GM18858 (cell line): Measurements from ENCODE around the gene ENTREP3.
"Not testable (repeated sequence)": the region's sequence is repeated elsewhere in the genome, so short reads cannot be mapped to it uniquely, and the experiment has no call there.

ENCODE experiments used
- ATAC-seq: cut with Tn5 transposase; IDR thresholded peaks from one replicate; pipeline ENCODE4 v1.9.1; 2021; ENCODE audit not compliant: unreplicated experiment

ENTREP3 gene

DNA sequence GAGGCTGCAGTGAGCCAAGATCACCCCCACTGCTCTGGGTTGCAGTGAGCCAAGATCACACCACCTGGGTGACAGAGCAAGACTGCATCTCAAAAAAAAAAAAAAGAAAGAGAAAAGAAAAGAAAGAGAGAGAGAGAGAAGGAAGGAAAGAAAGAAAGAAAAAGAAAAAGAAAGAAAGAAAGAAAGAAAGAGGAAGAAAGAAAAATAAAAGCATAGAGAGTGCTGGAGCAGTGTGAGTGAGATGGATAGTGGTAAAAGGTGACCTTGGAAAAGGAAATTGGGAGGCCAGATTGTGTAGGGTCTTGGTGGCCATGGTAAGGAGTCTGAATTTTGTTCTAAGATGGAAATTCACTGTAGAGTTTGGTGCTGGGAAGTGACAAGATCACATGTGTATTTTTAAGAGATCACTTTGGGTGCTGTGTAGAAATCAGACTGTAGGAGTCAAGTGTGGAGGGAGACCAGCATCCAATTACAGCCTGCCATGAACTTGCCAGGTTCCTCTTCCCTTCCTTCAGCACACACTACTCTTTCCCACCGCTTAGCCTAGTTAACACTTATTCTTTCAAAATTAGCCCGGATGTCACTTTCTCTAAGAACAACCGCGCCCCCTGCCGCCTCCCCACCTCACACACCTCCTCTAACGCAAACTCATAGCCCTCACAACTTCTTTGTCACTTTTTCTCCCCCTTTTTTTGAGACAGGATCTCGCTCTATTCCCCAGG, 28.9 kb downstream of the ENTREP3 start:
- ATAC-seq = no peak

DNA sequence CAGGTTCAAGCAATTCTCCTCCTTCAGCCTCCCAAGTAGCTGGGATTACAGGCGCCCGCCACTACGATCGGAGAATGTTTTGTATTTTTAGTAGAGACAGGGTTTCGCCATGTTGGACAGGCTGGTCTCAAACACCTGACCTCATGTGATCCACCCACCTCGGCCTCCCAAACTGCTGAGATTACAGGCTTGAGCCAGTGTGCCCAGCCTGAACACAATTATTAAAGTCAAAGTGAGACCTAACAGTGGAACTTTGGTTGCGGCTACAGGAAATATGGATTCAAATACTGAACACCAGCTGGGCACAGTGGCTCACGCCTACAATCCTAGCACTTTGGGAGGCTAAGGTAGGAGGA, 29.9 kb downstream of the ENTREP3 start:
- not testable (repeated sequence) for ATAC-seq

DNA sequence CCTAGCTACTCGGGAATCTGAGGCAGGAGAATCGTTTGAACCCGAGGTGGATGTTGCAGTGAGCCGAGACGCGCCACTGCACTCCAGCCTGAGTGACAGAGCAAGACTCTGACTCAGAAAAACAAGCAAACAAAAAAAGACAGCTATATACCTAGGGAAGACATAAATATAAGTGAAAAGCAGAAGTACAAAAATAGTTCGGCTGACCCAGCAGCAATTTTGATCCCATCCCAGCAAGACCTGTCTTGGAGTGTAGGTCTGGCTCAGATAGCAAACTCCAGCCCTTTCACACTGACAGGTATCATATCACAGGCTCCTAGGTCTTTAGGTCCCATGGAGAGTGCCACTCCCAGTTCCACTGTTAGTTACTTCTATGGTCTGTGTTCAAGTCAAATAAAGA, 32.2 kb downstream of the ENTREP3 start:
- no peak for ATAC-seq

DNA sequence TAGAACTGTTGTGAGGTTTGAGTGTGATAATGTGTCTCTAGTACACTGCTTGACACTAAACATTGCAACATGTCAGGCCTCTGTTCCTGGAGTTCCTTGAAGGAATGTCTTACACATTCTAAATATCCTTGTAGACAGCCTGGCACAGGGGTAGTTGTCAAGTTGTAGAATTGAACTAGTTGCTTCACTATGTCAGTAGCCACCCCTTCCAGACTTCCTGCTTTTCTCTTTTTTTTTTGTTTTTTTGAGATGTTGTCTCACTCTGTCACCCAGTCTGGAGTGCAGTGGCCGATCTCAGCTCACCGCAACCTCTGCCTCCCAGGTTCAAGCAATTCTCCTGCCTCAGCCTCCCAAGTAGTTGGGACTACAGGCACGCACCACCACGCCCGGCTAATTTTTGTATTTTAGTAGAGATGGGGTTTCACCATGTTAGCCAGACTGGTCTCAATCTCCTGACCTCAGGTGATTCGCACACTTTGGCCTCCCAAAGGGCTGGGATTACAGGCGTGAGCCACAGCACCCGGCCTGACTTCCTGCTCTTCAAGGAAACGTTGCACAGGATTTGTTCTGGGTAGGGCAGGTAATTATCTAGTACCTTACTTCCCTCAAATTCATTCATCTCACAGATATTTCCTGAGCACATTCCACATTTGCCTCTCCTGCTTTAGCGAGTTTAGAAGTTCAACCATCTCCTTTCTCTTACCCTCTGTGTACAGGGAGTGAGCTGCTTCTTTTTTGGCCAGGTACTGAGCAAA, 34.9 kb downstream of the ENTREP3 start:
- ATAC-seq = not testable (repeated sequence)

DNA sequence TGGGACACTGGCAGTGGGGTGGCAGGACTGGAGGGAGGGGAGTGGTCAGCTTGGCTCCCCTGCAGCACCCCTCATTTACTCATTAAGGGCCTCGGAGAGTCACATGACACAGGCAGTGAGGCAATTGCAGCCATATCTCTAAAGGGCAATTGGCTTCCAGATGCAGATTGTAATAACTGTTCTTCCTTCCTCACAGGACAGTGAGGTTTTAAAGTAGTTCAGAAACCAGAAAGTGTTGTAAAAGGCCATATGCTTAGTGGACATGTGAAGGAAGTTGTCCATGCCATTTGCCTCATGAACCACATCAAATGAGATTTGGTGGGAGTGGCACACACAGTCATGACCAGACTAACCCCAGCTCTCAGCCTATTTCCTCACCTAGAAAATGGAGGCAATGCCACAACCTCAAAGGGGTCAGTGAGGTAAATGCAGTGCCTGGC, 35.7 kb downstream of the ENTREP3 start:
- no peak for ATAC-seq

DNA sequence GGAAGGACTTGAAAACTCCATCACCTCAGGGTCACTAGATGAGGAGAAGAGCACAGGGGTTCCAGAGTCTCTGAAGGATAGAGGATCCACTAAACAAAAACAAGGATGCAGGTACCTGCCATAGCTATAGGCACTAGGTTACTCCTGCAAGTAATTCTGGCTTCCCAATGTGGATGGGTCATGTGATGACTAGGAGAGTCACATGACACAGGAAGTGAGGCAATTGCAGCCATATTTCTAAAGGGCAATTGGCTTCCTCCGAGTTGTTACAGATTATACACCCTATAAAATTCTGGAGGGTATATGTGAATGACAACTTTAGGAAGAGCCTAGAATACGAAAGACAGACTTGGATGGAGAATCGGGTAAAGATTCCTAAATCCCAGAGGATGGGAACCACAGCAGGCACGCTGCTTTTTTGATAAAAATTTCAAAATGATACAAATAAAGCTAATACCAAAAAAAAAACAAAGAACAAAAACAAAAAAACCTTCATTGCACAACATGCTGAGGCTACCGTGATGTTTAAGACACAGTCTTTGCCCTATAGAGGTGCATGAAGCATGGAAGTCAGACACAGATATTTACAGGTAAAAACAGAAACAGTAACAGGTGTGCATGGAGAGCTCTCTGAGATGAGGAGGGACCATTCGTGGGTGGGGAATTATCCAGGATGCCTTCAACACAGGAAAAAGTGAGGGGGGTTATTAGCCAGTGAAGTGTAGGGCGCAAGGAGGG, 36.3 kb downstream of the ENTREP3 start:
- ATAC-seq = no peak

DNA sequence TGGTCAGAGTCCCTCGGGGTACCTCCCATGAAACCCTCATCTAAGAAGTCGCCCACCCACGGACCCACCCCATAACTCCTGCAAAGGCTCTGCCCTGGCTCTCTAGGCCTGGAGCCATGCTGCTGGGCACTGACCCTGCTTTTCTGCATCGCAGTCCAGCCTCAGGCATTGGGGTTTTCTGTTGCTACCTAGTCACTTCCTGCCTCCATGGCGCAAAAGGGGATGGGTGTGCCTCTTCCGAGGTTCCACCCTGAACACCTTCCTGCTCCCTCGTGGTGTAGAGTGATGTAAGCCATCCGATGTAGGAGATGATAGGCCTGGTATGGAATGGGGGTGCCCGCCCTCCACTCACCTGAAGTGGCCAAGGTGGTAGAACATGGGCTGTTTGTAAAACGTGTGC, 40.6 kb downstream of the ENTREP3 start:
- ATAC-seq = not testable (repeated sequence)

DNA sequence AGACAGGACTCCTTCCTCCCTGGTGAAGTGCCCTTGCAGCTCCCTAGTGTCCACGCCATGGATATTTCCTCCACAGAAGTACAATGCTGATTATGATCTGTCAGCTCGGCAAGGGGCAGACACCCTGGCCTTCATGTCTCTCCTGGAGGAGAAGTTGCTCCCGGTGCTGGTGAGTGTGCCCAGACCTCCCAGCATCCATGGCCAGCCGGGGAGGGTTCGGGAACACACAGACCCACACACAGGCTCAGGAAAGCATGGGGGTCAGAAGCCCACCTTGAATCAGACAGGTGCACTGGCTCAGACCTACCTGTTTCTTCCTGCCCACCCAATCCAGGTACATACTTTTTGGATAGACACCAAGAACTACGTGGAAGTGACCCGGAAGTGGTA, 43.2 kb downstream of the ENTREP3 start:
- ATAC-seq = not testable (repeated sequence)

DNA sequence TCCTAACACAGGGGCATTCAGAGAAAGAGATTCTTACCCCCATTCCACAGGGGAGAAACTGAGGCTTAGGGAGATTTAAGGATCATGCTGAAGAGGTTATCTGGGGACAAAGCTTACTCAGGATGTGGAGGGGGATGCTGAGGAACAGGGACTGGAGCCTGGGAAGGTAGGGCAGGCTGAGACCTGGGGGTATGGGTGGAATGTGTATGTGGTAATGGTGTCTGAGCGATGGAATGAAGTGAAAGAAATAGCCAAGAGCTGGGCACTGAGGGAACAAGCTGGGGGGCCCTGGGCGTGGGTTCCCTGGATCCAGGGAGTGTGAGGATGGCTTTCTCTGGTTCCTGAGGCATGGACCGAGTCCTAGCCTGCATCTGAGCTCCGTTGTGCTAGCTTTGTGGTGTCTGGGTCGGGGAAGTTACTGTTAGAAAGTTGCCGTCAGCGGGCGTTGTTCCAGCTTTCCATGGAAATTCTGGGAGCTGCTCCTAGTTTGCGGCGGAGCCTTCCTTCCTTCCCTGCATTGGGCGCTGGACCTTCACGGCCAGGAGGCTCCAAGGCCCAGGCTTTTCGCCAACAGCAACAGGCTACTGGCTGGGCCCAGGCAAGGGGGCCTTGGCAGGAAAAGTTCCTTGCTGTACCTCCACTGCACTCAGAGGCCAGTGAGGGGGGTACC, 43.8 kb downstream of the ENTREP3 start:
- ATAC-seq = not testable (repeated sequence)

DNA sequence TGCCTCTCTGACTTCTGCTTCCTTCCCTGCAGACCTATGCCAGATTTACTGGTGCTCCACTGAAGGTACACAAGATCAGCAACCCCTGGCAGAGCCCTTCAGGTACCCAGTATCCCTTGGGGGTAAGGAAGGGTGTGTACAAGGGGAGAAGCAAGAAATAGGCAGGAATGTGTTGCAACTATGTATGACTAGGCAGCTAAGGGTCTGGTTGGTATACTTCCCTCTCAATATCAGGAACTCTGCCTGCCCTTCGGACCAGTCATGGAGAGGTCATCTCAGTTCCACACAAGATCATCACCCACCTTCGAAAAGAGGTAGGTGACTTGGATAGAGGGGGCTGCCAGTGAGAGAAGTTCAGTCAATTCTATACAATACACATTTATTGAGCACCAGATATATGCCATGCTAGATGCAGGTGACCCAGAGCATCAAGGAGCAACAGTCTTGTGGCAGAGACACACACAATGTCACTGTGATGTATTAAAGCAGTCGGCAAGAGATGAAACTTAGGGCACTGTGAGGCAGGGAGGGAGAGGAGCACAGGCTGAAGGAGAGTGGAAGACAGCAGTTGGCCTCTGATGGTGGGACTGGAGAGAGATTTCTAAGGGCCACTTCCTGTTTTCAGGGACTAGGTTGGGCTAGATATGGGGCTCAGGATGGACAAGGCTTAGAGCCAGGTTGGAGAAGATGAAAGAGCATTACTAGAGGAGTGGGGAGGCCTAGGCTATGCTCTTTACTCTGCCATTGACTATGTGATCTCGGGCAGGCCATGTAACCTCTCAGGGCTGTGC, 44.8 kb downstream of the ENTREP3 start:
- ATAC-seq = no peak

DNA sequence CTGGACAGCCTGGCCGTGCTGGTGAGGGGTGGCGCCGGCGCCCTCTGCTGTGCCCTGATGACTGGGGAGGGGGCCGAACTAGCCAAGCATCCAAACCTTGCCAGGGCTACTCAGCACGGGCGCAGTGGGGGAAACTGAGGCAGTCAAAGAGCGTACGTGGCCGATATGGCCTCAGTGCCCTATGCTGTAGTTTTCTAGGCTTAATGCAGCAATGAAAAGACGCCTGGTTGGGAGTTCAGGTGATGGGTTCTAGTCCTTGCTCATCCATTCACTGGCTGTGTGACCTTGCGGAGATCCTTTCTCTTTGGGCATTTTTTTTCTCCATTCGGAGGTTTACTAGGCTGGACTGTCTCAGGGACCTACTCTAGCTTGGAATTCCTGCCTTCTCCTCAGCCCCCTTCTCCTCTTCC, 46.0 kb downstream of the ENTREP3 start:
- no peak for ATAC-seq

DNA sequence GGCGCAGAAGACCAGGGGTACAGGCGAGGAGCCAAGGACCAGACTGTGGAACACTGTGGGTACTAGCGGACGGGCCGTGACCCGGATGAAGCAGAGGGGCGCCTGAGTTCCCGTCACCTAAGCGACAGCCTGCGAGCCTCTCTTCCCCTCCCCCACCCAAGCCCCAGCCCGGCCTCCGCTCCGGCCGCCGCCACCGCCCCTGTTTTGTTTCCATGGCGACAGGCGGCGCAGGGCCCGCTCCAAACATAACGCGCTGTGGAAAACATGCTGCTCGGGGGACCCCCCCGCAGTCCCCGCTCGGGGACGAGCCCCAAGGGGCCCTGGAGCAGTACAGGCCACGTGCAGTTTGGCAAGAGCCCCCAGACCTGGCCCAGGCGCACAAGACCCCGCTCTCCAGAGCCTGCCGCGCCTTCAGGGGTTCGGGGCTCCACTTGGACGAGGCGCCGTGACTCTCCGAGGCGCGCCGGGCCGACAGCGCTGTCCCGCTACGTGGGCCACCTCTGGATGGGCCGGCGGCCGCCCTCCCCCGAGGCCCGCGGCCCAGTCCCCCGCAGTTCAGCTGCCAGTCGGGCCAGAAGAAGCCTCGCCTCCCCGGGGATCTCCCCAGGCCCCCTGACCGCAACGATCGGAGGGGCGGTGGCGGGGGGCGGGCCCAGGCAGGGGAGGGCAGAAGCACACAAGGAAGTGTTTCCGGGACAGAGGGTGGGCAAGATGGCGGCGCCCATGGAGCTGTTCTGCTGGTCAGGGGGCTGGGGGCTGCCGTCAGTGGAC, 46.6 kb downstream of the ENTREP3 start, which contains the start of gene MTX1:
Gene MTX1 (plus strand): TSS at position 155 of the 771 bp plus-strand sequence. CDS start 110 bp downstream, at position 265.
- ATAC-seq = no peak

DNA sequence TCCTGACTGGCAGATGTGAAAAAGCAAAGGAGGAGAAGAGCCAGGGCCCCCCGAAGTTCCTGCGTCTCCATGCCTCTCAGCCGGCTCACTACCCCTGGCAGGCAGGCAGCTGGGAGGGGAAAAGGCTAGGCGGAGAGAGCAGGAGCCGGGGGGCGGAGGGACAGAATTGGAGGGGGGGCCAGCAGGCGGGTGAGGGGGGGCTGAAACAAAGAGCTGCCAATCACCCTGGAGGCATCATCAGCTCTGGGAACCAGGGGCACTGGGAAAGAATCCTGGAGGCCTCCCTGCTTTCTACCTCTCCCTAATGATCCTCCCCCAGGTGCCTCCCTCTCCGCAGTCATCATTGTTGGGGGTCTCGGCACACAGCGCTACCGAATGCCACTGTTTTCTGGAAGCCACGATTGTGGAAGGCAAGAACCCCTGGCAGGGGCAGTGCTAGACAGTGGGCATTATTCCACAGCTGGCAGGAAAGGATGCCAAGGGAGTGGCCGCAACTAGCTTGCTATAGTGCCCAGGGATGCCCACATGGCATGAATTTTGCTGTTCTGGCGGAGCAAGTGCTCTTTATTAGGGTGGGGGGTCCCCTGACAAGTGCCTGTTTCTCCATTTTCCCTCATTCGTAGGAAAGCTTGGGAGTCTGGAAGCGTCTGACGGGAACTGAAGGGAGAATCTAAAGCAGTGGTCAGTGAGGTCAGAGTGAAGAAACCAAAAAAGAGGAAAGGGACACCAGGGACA, 47.3 kb downstream of the ENTREP3 start, which contains the start of gene THBS3:
Gene THBS3 (minus strand): TSS at position 92 of the 735 bp plus-strand sequence. CDS start 21 bp downstream, at position 71.
- no peak for ATAC-seq

DNA sequence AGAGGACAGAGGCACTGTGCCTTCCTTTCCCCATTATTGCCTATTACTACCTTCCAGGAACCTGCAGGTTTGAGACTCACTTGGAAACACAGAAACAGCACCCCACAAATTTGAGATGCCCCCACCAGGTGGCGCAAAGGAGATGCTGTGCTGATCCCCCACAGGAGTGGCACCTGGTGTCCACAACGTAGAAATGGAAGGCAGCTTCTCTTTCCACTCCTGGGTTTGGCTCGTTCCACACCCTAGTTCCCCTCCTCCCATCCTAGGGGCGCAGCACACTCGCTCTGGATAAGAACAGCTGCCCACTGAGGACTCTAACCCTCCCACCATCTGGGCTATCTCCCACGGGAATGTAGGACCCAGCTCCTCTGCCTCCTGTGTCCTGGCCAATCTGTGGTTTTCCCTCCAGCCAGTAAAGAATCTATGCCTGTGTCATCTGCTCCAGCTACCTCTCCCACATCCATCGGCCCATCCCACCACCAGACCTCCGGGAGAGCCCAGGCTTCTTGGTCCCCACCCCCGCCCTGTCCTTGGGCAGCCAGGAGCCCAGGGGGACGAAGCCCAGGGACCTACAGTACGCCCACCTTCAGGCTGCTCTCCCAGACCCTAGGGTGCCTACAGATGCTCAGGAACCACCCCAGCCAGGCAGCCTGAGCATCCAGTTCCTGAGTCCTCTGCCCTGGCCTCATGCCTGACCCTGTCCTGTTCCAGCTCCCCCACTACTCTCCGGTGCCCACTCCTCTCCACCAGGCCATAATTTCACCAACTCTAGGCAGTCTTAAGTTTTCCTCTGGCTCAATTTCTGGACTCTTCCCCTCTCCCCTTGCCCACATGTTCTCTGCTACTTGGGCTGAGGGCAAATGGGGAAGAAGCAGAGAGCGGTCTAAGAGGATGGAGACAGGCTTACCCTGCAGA, 48.1 kb downstream of the ENTREP3 start:
- no peak for ATAC-seq

DNA sequence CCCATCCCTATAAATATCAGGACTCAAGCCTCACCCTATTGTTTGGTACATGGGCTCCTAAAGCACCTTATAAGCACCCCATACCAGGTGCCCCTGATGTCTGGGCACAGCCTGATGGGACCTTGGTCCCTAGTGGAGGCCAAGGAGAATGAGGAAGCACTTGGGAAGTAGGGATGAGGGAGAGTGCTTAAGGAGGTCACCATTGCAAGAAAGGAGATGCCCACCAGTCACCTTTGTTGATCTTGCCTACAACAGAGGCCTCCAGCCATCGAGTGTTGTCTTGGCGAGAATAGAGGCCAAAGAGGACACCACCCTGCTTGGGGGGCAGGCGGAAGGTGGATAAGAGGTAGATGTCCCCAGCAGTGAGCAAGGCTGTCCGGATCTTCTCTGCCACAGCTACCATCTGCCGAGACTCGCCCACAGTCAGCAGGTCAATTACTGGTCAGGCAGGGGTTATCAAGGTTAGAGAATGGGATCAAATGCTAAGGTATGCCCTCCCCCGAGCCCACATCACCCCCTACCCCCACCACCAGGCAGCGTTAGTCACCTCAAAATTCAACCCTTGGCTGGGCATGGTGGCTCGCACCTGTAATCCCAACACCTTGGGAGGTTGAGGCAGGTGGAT, 49.2 kb downstream of the ENTREP3 start:
- no peak for ATAC-seq

DNA sequence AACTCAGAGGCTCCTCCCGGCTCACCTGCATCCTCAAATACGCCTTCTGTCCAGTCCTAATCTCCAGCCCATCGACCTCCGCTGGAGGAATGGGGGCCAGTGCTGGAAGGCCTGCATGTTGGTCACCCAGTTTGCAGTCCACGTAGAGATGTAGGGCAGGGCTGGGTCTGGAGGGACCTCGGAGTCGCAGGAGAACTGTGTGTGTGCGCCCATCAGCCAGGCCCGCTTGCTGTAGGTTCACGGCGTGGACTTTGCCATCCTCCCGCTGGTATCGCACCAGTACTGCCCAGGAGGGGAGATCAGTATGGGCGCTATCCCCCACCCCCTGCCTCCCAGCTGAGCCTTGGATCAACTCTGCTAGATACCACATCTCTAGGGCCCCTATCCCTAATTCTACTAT, 50.2 kb downstream of the ENTREP3 start:
- no peak for ATAC-seq
